Measurements from ENCODE around the gene HNRNPH2.

HNRNPH2 gene

DNA sequence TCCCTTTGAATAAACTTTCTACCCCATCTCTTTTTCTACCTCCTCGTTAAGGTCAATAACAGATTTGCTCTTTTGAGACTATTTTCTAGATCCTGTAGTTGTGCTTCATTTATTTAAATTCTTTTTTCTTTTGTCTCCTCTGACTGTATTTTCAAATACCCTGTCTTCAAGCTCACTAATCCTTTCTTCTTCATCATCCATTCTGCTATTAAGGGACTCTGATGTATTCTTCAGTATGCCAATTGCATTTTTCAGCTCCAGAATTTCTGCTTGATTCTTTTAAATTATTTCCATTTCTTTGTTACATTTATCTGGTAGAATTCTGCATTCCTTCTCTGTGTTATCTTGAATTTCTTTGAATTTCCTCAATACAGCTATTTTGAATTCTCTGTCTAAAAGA is 41.3 kb downstream of the HNRNPH2 start:
- DNase-seq (ENCODE audit: low read depth) = no peak
- TF ChIP-seq, protein P1, sequence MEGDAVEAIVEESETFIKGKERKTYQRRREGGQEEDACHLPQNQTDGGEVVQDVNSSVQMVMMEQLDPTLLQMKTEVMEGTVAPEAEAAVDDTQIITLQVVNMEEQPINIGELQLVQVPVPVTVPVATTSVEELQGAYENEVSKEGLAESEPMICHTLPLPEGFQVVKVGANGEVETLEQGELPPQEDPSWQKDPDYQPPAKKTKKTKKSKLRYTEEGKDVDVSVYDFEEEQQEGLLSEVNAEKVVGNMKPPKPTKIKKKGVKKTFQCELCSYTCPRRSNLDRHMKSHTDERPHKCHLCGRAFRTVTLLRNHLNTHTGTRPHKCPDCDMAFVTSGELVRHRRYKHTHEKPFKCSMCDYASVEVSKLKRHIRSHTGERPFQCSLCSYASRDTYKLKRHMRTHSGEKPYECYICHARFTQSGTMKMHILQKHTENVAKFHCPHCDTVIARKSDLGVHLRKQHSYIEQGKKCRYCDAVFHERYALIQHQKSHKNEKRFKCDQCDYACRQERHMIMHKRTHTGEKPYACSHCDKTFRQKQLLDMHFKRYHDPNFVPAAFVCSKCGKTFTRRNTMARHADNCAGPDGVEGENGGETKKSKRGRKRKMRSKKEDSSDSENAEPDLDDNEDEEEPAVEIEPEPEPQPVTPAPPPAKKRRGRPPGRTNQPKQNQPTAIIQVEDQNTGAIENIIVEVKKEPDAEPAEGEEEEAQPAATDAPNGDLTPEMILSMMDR (IDR thresholded peaks at IDR 0.05; ENCODE audit: control insufficient read depth, extremely low read depth, insufficient read depth) = no peak

DNA sequence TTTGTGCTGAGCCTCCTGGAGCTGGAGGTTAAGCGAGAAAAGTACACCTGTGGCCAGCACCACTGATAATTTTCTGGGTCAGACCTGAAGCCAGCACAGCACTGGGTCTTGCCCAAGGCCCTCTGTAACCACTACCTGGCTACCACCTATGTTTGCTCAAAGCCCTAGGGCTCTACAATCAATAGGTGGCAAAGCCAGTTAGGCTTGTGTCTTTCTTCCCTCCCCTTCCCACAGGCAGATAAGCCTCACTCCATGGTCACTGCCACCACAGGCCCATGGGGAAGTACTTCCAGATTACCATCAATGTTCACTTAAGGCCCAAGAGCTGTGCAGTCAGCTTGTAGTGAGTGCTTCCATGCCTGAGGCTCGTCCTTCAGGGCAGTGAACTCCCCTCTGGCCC is 42.1 kb downstream of the HNRNPH2 start:
- DNase-seq (ENCODE audit: low read depth) = no peak
- TF ChIP-seq, protein P1 (IDR thresholded peaks at IDR 0.05; ENCODE audit: control insufficient read depth, extremely low read depth, insufficient read depth) = no peak
- no peak overlapping the region for H3K4me3 ChIP-seq (ENCODE audit: low read depth, low read length)

More for the DNA sequence above, 41.3 kb downstream of the HNRNPH2 start:
- H3K4me3 ChIP-seq (ENCODE audit: low read depth, low read length) = no peak overlapping the region

DNA sequence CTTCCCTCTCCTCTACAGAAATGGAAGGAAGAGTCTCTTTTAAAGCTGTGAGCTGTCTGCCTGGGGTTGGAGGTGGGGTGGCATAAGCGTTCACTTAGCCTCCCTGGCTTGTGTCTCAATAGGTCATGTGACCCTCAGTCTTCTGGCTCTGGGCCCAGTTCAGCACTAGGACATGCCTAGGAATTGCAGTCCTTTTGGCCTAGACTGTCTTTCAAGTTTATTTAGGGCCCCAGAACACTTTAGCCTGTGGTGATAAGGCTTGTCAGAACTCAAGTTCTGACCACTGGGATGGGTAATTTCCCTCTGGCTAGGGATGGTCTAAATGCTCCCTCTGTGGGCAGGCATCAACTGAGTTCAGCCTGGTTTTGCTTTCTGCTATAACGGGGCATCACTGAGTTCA is 42.9 kb downstream of the HNRNPH2 start:
- no peak overlapping the region for H3K4me3 ChIP-seq (ENCODE audit: low read depth, low read length)
- DNase-seq (ENCODE audit: low read depth) = no peak
- TF ChIP-seq, protein P1 (IDR thresholded peaks at IDR 0.05; ENCODE audit: control insufficient read depth, extremely low read depth, insufficient read depth) = no peak

DNA sequence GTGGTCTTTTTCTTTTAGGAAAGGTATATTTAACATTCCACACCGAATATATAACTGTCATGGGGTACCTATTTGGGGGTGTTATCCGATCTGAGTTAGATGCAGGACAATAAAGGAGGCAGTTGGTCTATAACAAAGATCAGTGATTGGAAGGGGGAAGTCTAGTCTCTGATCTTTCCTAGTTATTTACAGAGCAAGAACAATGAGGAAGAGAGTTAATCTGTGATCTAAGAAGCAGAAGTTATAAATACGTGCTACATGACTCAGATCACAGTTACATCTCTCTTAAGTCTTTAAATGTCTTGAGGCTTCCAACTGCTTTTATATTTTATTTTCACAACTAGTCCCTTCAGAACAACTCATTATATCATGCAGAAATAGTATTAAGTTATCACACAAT is 44.0 kb downstream of the HNRNPH2 start:
- no peak for DNase-seq (ENCODE audit: low read depth)
- TF ChIP-seq, protein P1 (IDR thresholded peaks at IDR 0.05; ENCODE audit: control insufficient read depth, extremely low read depth, insufficient read depth) = no peak
- H3K4me3 ChIP-seq (ENCODE audit: low read depth, low read length) = no peak overlapping the region

DNA sequence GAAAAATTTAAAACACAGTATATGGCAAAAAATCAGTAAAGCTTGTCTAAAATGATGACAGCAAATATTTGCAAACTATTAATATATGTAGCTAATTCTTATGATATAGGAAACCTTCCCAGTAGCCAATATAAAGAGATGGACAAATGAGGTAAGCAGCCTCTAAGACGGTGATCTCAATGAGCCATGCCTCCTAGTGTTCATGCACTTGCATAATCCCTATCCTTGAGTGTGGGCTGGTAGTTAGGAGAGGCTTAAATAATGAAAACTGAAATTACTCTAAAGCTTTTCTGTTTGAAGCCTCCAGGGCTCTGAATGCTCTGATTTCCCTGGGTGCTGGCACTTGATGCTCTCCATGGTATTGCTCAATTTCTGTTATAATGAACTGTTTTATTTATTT is 52.6 kb downstream of the HNRNPH2 start:
- TF ChIP-seq, protein P1 (IDR thresholded peaks at IDR 0.05; ENCODE audit: control insufficient read depth, extremely low read depth, insufficient read depth) = no peak
- DNase-seq (ENCODE audit: low read depth) = no peak
- no peak overlapping the region for H3K4me3 ChIP-seq (ENCODE audit: low read depth, low read length)

DNA sequence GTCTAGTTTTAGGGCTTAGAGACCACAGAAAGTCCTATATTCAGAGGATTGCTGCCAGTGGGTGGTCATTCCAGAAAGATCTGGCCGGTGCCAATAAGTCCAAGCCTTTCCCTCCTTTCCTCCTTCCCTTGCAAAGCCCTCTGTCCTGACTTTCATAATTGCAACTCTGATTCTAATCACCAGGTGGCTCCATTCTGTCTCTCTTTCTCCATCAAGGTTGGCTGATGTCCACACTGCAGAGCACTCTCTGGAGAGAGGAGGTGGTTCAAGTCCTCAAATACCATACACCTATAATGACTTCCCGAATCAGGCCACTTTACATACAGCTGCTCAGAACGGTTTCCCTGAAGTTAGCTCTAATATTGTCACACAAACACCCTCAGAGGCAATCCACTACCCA is 54.9 kb downstream of the HNRNPH2 start:
- no peak overlapping the region for H3K4me3 ChIP-seq (ENCODE audit: low read depth, low read length)
- TF ChIP-seq, protein P1 (IDR thresholded peaks at IDR 0.05; ENCODE audit: control insufficient read depth, extremely low read depth, insufficient read depth) = peak; percentile 40
- no peak for DNase-seq (ENCODE audit: low read depth)
